EL (cell line): ENCODE data around the gene EGF.

ENCODE experiments used
- DNase-seq: peaks from one replicate; pipeline ENCODE4 v3.0.0-alpha.2; 2016

EGF gene

DNA sequence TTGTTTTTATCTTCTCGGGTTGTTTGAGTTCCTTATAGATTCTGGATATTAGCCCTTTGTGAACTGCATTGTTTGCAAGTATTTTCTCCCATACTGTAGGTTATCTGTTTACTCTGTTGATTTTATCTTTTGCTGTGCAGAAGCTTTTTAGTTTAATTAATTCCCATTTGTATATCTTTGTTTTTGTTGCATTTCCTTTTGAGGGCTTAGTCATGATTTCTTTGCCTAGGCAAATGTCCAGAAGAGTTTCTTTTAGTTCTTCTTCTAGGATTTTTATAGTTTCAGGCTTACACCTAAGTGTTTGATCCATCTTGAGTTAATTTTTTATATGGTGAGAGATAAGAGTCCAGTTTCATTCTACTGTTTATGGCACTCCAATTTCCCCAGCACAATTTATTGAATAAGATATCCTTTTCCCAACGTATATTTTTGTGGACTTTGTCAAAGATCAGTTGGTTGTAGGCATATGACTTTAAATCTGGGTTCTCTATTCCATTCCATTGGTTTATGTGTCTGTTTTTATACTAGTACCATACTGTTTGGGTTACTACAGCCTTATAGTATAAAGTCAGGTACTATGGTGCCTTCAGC is 54.3 kb downstream of the EGF start:
- DNase-seq, result no peak

DNA sequence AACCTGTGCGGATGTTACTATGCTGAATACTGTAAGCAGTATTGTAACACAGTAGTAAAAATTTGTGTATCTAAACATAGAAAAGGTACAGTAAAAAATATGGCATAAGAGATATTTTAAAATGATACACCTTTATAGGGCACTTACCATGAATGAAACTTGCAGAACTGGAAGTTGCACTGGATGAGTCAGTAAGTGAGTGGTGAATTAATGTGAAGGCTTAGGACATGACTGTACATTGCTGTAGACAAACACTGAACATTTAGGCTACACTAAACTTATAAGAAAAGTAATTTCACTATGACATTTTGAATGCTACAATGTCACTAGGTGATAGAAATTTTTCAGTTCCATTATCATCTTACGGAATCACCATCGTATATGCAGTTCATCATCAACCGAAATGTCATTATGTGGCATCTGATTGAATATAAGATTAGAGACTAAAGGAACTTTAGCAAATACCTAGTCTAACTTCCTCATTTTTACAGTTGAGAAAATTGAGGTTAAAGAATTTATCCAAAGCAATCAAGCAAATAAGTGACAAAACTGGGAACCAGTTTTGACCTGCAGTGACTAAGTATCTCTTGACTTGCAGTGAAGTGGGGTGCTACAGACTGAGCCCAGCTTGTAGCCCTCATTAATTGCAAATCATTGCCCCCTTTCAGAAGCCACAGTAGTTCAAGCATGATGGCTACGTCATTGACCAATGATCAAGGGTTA is 55.3 kb downstream of the EGF start:
- peak; percentile 49 for DNase-seq

DNA sequence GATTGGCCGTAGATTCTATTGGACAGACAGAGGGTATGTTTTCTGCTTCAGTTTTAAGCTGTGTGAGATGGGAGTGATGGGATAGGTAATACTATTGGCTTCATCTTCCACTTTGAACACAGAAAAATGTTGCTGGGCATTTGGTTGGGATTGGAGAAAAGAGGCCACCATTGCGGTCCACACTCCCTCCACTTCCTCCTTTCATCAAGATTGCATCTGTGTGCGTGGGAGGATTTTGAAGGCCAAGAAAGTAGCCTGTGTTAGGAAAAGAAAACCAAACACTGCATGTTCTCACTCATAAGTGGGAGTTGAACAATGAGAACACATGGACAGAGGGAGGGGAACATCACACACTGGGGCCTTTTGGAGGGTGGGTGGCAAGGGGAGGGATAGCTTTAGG is 56.4 kb downstream of the EGF start:
- DNase-seq, result no peak

DNA sequence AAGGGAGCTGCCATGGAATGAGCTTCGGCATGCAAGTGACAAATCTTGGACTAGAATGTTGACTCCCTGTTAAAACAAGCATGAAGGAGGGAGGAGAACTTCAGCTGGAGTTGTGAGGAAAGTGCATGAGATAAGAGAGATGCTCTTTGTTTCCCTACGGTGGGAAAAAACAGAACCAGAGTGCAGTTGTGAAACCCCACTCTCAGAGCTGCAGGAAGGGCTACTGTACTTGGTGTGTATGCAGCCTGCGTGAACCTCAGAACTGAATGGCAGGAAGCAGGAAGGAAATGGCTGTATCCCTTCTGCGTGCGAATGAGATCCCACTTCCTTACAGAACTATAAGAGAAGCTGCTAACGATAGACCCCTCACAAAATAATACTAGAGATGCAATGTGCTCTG is 57.2 kb downstream of the EGF start:
- DNase-seq, result no peak

DNA sequence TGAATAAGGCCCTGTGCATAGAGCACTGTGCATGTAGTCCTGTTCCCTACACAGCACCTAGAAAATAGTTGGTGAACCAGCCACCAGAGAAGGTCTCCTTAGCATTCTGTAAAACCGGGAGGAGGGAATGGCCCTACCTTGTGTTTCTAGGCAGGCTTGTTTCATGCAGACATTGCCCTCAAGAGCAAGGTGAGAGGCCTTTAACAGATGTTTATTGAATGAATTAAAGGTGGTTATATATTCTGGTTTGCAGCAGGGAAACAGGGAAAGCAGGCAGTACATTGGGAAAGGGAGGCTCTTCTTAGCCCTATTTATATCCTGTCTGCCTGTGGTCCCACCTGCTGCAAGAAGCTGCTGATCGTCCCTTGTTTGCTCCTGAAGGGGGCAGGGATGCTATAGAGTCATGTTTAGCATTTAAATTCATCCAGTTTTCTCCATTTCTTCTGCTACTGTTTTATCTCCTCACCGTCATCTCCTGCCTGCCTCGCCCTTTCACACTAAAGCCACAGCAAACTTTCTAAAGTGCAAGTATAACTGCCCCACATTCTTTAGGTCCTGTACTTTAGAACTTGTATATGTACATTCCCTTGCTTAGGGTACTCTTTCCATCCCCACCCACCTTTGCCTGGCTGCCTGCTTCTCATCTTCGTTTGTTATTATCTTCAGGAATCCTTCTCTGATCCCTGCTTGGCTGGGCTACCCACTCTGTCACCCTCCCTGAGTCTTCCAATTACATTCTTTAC is 60.3 kb downstream of the EGF start:
- no peak for DNase-seq

DNA sequence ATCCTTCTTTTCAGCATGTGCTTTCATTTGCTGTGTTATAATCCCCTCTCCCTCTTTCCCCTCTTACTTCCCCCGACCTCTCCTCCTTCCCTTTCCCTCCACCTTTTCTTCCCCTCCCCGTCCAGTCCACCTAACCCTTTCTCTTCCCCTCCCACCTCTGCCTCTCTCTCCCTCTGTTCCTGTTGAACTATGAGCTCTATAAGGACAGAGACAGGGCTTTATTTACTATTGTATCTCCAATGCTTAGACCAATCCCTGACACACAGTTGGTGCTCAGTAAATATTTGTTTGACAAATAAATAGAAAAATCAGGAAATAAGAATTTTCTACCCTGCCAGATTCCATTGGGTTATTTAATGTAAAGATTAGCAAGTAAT is 60.8 kb downstream of the EGF start:
- DNase-seq, result no peak

DNA sequence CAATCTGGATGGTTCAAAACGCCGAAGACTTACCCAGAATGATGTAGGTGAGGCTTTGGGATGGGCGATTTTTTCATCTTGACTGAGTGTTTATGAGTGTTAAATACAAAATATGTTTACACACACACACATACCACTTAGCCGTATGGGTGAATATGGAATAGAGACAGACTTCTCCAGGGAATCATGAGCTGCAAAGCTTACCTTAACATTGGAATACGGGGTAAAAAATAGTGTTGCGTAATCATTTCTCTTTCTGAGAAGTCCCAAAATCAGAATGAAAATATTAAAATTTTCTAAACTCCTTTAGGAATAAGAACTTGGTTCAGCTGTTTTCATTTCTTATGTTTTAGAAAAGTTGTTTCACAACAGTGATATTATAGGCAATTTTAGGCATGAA is 63.5 kb downstream of the EGF start:
- DNase-seq, result no peak

DNA sequence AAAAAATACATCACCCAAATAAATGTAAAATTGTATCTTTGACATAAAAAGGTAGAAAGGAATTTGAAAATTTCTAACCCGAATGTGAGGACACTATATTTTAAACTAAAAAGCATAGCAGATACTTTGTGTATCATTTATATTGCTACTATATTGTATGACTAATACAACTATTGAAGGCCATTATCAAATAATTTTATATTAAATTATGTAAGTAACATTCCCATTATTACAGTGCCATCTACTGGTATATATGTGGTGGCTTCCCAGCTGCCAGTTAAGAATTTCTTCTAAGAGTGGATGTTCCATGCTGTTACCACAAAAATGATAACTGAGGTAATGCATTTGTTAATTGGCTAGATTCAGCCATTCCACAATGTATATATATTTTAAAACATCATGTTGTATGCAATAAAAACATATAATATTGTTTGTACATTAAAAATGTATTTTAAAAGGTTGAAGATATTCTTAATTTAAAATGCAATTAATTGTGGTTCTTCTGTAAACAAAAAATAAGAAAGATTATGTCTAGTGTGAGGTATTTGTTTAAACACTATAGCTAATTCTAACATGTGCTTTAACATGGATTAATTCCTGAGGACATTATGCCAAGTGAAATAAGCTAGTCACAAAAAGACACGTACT is 65.3 kb downstream of the EGF start:
- peak; percentile 48 for DNase-seq

DNA sequence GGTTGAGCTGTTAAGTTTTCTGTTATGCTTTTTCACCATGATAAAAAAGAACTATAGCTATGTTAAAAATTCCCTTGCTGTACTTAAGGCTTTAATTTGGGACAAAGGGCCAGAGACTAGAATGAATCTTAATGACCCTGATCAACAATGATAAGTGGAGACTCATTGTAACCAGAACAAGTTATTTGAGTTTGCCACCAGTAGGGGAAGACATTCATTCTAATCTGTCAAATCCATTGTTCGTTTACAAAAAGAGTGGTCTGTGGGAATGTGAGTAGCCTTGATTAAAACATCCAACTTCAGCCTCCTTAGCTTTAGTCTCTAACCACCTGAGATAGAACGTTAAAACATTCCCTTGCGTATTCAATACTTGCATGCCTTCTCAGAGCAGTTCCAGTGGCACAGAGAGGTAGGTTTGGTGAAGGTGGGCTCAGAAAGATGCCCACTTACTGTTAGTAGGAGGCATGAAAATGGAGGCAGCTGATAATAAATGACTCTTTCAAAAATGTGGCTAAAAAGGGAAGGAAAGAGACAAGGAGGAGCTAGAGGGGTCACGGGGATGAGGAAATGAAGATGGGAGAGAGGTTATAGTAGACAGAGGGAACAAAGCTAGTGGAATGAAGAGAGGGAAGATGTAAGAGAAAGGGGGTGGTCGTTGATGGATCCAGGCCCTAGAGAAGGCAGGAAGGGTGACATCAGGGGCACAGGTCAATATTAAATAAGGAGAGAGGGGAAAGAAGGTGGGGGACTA is 66.2 kb downstream of the EGF start:
- no peak for DNase-seq

DNA sequence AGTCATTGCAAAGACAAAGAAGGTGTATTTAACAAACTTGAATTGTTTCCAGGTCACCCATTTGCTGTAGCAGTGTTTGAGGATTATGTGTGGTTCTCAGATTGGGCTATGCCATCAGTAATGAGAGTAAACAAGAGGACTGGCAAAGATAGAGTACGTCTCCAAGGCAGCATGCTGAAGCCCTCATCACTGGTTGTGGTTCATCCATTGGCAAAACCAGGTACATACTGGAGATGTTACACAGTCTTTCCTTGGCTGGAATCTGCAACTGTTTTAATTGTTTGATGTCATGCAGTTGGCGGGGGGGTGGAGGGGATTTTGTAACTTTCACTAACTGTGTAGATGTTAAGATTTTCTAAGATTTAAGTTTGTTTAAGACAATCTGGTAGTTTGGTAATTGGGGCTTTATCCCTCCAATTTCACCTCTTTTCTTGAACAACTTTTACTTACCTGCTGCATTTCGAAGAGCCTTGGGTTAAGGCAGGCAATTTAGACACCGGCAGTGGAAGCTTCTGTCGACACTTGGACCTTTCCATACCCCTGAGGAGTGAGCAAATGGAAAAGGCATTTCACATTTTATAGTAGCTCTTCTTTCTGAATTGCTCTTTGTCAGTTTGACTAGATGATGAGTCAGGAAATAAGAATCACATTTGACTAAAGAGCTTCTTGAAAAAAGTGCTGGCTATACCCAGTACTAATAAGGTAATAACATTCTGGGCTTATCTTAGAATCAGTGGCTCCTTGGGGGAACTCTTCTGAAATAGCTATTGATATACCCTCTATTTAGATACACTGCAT is 67.4 kb downstream of the EGF start:
- peak; percentile 86 for DNase-seq

DNA sequence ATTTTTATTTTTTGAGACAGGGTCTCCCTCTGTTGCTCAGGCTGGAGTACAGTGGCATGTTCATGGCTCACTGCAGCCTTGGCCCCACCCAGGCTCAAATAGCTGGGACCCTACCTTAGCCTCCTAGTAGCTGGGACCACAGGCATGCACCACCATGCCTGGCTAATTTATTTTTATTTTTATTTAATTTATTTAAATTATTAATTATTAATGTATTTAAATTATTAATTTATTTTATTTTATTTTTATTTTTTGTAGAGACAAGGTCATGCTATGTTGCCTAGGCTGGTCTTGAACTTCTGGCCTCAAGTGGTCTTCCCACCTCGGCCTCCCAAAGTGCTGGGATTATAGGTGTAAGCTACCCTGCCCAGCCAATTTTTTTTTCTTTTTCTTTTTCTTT is 69.3 kb downstream of the EGF start:
- no peak for DNase-seq

DNA sequence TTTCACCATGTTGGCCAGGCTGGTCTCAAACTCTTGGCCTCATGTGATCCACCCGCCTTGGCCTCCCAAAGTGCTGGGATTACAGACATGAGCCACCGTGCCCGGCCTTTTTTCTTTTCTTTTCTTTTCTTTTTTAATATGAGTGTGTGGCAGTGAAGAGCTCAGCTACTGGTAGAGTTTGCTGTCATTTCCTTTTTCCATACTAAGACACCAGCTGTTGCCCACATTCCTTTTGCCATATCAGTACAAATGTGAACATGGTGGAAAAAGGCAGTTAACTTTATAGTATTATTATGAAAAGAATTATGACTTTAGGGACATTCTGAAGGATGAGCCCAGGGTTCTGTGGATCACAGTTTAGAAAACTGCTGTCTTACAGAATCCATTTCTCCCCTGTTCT is 69.8 kb downstream of the EGF start:
- DNase-seq, result no peak

DNA sequence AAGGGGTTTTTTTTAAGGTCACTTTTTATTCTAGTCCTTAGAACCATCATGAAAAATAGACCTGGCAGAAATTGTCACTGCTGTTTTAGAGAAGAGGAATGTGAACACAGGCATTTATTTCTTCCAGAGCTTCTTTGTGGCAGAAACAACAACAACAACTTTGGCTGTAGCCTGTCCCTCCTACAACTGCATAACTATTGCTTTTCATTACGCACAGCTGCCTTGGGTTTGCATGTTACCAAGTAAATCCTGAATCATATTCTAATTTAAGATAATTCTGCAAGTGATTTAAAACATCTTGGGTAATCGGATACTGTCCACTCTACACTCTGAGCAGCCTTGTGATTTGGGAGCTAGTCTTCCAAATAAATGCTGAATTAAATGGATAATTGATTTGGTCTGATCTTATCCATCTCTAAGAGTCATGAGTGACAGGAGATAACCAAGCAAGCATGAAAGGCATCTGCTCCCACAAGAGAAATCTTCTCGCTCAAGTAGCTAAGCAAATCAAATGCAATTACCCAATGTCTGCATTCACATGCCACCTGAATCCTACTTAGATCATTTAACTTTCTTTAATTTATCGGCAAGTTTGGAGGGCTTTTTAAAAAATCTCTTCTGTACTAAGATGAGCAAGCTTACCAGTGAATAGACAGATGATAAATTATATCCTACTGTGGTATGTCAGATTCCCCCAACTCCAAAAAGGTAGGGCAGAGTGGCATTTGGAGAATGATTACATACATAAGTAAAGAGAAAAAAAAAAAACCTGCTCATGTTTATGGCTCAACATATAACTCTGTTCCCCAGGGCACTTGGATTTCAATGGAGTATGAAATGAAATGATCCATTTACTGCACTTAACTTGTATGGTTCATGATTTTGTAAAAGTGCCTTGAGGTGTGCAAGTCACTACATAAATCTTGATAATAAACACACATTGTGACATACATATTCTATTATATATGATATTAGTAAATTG is 73.6 kb downstream of the EGF start:
- DNase-seq, result no peak

DNA sequence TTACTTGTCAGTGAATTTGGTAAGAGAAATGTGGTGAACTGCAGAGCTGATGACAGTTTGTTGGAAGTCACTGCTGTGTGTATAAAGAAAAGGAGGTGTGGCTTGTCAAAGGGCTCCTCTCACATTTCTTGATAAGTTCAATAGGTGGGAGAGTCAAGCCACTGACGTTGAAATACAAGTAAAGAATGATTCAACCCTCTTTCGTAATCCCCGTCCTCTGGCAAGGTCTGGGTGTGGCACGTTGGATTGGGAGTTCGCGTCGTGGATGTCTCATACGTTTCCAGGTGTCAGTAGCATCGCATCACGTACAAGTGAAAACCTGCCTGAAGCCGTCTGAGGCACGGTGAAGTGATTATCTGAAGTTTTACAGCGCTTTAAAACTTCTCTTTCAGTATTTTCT is 76.4 kb downstream of the EGF start:
- DNase-seq, result no peak

DNA sequence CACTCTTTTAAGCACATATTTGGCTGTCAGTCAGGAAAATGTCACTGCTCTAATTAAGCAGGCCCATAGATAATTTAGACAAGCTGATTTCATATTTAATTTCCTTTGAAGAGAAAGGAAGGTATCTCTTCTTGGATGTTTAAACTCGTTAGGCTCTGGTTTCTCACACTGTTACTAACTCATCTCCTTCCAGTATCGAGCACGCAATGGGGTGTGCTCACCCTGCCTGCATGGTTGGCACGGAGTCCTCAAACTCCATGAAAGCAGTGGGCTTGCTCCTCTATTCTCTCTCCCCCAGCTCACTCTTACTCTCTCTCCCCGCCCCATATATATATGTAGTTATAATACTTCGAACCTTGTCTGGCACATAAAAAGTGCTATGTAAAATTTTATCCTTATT is 76.9 kb downstream of the EGF start:
- no peak for DNase-seq

DNA sequence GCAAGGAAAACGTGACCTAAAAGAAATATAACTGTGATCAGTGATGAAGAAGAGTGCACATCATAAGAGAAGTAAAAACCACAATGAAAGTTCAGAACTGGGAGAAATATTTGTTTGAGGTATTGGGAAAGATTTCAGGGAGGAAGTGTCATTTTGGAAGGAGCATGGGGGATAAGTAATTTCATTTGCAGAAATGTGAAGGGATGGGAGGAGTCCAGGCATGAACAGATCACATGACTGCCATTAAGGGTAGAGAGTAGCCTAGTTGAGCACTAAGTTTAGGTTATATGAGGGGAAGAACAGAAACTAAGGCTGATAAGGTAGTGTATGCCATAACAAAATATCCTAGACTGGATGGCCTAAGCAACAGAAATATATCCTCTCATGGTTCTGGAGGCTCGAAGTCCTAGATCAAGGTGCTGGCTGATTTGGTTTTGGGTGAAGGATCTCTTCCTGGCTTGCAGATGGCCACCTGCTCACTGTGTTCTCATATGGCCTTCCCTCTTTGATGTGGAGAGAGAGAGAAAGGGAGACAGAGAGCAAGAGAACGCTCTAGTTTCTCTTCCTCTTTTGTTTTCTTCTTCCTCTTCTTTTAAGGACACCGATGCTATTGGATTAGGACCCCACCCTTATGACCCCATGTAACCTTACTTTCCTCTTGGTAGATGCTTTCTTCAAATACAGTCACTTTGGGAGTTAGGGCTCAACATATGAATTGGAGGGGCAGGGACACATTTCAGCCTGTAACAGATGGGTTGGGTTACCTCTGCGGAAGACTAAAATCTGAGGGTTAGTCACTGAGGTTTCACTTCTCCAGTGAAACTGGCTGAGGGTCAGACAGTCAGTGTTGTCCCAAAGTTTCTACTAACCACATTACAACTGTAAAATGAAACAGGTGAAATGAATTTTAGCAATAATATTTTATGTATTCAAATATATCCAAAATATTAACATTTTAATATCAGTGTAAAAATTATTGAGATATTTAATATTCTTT is 77.9 kb downstream of the EGF start:
- DNase-seq, result no peak

DNA sequence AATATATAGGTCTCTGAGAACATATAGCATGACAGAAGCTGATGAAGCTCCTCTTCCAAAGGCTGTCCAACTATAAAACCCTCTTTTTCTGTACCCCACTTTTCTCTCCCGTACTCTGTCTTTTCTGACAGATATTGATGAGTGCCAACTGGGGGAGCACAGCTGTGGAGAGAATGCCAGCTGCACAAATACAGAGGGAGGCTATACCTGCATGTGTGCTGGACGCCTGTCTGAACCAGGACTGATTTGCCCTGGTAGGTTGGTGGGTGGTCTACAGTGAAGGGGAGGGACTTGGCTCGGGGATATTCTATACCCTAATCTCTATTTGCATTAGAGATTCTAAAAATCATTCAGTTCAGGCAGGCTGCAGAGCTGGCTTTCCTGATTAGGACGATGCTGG is 80.4 kb downstream of the EGF start:
- DNase-seq, result no peak

DNA sequence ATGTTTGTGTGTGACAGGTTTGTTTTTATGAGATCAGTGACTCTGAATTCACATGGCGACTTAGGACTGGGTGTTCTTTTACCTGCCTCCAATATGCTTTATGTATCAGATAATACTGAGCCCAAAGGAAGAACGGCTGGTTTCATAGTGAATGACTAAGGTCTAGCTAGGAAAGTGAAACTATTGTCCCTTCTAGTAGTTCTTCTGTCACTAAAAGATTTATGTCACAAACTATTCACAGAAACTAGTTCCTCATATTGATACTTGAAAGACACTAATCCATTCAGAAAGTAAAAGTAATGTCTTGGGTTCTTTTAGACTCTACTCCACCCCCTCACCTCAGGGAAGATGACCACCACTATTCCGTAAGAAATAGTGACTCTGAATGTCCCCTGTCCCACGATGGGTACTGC is 81.7 kb downstream of the EGF start:
- DNase-seq, result no peak

DNA sequence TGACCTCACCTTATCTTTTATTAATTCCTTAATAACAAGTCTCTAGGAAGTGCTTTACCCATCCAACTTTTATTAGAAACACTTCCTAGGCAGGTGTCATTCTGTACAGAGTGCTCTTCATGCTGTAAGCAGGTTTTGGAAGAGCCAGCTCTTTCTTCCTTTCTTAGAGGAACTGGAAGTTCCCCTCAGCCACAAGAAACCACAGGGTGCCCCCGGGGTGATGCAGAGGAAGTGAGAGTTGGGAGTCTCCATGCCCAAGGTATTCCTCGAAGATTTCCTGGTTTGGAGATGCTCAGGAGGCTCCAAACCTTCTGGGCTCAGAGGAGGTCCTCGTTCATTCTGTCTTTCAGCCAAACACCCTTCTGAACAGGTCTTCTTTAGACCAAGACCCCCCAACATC is 83.8 kb downstream of the EGF start:
- DNase-seq, result peak; percentile 16
